ENCODE data around the gene ADAMTSL3. TPM values are rescaled to one million over a fixed set of nuclear protein-coding genes. Genes with fewer than 3 reads are reported as not detected.

Gene ADAMTSL3
- total and polyA plus RNA-seq, 2 of the 8 experiments (the other 6 are each of a cell fraction or from before 2014, with no cell fraction given): 0.35 to 1.4 TPM

DNA sequence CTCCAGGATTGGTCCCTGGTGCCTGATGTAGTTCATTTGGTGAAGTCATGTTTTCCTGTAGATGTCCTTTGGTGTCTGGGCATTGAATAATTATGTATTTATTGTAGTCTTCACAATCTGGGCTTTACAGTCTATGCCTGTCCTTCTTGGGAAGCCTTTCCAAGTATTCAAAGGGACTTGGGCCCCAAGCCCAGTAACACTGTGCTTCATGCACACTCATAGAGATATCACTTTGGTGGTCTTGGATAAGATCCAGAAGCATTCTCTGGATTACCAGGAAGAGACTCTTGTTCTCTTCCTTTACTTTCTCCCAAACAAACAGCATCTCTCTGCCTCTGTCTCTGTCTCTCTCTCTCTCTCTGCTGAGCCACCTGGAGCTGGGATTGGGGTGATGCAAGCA lies 300.6 kb downstream of the ADAMTSL3 start (continued):
- TF ChIP-seq, protein P1, sequence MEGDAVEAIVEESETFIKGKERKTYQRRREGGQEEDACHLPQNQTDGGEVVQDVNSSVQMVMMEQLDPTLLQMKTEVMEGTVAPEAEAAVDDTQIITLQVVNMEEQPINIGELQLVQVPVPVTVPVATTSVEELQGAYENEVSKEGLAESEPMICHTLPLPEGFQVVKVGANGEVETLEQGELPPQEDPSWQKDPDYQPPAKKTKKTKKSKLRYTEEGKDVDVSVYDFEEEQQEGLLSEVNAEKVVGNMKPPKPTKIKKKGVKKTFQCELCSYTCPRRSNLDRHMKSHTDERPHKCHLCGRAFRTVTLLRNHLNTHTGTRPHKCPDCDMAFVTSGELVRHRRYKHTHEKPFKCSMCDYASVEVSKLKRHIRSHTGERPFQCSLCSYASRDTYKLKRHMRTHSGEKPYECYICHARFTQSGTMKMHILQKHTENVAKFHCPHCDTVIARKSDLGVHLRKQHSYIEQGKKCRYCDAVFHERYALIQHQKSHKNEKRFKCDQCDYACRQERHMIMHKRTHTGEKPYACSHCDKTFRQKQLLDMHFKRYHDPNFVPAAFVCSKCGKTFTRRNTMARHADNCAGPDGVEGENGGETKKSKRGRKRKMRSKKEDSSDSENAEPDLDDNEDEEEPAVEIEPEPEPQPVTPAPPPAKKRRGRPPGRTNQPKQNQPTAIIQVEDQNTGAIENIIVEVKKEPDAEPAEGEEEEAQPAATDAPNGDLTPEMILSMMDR (IDR thresholded peaks at IDR 0.05; ENCODE audit: control extremely low read depth in 1 of 3, insufficient read depth in 1 of 3, low read depth in 1 of 3, low read length in 3 of 3): no peak
- TF ChIP-seq SP2 (IDR thresholded peaks at IDR 0.05; ENCODE audit: low read length) (no peak), YY1 (IDR thresholded peaks at IDR 0.05; ENCODE audit: low read depth, low read length) (no peak), POLR2AphosphoS5 (IDR thresholded peaks at IDR 0.05; ENCODE audit: low read depth, low read length) (no peak), RFX5 (IDR thresholded peaks at IDR 0.05; ENCODE audit: borderline replicate concordance, low read depth, low read length) (no peak)
